GM13976 (cell line): ENCODE data around the gene LYRM2.
"Not testable (repeated sequence)": the region's sequence is repeated elsewhere in the genome, so short reads cannot be mapped to it uniquely, and the experiment has no call there.

Experiments
- DNase-seq: peaks from one replicate; pipeline ENCODE4 v3.0.0; 2012; ENCODE audit warnings: low spot score
- in situ Hi-C: fragments of 300-500 bp; cut with MboI; formaldehyde crosslinking; loops from one replicate; pipeline ENCODE4 v1.12.0; 2022; ENCODE audit warnings: low sequenced_read_pairs, mixed read lengths, inconsistent platforms; ENCODE audit not compliant: unreplicated experiment
- TF ChIP-seq, protein P1 (sequence below): IDR thresholded peaks from 2 replicates; pipeline ENCODE4 v1.5.1; 2012; ENCODE audit warnings: borderline replicate concordance, mild to moderate bottlenecking; ENCODE audit not compliant: insufficient read depth; ENCODE audit errors: extremely low read depth, missing control alignments, control extremely low read depth

The LYRM2 gene

GRCh38 chr6:89650579-89650978 is 12.0 kb upstream of the LYRM2 start:
- DNase-seq, result no peak
- in situ Hi-C loops, result no loop called here
- TF ChIP-seq, protein P1, sequence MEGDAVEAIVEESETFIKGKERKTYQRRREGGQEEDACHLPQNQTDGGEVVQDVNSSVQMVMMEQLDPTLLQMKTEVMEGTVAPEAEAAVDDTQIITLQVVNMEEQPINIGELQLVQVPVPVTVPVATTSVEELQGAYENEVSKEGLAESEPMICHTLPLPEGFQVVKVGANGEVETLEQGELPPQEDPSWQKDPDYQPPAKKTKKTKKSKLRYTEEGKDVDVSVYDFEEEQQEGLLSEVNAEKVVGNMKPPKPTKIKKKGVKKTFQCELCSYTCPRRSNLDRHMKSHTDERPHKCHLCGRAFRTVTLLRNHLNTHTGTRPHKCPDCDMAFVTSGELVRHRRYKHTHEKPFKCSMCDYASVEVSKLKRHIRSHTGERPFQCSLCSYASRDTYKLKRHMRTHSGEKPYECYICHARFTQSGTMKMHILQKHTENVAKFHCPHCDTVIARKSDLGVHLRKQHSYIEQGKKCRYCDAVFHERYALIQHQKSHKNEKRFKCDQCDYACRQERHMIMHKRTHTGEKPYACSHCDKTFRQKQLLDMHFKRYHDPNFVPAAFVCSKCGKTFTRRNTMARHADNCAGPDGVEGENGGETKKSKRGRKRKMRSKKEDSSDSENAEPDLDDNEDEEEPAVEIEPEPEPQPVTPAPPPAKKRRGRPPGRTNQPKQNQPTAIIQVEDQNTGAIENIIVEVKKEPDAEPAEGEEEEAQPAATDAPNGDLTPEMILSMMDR, result no peak

GRCh38 chr6:89649682-89650081 is 11.1 kb upstream of the LYRM2 start:
- in situ Hi-C loops, result no loop called here
- DNase-seq, result no peak
- TF ChIP-seq, protein P1, result no peak

GRCh38 chr6:89644864-89645263 is 6.3 kb upstream of the LYRM2 start:
- no peak for DNase-seq
- in situ Hi-C loops, result no loop called here
- TF ChIP-seq, protein P1, result no peak

- TF ChIP-seq, protein P1, result no peak
- DNase-seq, result no peak
- in situ Hi-C loops, result no loop called here
Measured at GRCh38 chr6:89643406-89643805, 4.9 kb upstream of the LYRM2 start.

- TF ChIP-seq, protein P1, result no peak
- in situ Hi-C loops, result no loop called here
- no peak for DNase-seq
Measured at GRCh38 chr6:89642956-89643355, 4.4 kb upstream of the LYRM2 start.

DNA sequence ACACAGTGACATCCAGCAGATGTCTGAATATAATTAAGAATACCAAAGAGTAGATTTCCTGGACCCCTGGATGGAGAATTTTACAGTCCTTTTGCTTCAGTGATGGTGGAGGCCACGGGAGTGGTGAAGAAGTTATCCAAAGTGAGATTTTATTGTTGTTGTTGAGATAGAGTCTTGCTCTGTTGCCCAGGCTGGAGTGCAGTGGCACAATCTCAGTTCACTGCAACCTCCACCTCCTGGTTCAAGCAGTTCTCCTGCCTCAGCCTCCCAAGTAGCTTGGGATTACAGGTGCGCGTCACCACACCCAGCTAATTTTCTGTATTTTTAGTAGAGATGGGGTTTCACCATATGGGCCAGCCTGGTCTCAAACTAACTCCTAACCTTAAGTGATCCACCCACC is 3.0 kb upstream of the LYRM2 start:
- DNase-seq, in situ Hi-C loops: not testable (repeated sequence)

DNA sequence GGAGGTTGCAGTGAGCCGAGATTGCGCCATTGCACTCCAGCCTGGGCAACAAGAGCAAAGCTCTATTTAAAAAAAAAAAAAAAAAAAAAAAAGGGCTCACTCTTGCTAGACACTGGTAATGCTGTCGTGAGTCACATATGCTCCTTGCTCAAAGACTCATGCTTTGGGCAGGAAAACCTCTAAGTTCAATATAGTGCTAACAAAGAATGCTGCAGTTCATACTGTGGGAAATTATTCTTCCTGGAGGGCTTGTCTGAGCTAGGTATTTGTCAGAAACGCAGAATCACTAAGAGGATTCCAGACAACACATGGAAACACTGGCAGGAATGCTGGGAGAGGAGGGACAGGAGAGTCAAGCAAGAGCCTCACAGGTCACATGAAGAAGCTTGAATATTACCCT is 2.3 kb upstream of the LYRM2 start:
- no peak for DNase-seq
- TF ChIP-seq, protein P1, result no peak
- in situ Hi-C loops, result no loop called here
